ENCODE results near the gene TTC8. TPM values are rescaled to one million over a fixed set of nuclear protein-coding genes. Genes with fewer than 3 reads are reported as not detected.

The TTC8 gene
- total RNA-seq, 1 experiment from 2014 or later, result 9.2 TPM

- Histone ChIP-seq H2AFZ (ENCODE audit: low read length) (no peak overlapping the region), H2BK20ac (ENCODE audit: low read depth, low read length, poor library complexity, severe bottlenecking) (no peak overlapping the region), H3K4me1 (ENCODE audit: insufficient read depth, low read length) (no peaks in the 10 kb centered on the region), H3K56ac (ENCODE audit: insufficient read length, low read depth, low read length) (no peak overlapping the region), H2BK120ac (ENCODE audit: low read depth, low read length, poor library complexity, severe bottlenecking) (no peak overlapping the region), H2BK15ac (ENCODE audit: low read depth, low read length) (no peak overlapping the region), H2BK5ac (ENCODE audit: insufficient read length, low read length) (no peak overlapping the region), H3K23ac (ENCODE audit: insufficient read length, low read depth, low read length) (no peak overlapping the region), H3K14ac (ENCODE audit: insufficient read depth, low read length) (no peak overlapping the region), H3K27ac (ENCODE audit: insufficient read length, low read depth, low read length) (no peak overlapping the region), H3K79me1 (ENCODE audit: insufficient read depth, low read depth, low read length, poor library complexity, severe bottlenecking) (no peaks in the 10 kb centered on the region), H2AK5ac (ENCODE audit: insufficient read length, low read length) (no peak overlapping the region), H3T11ph (ENCODE audit: low read length) (no peak overlapping the region), H3K79me2 (ENCODE audit: insufficient read depth, low read length) (no peaks in the 10 kb centered on the region), H4K20me1 (ENCODE audit: control insufficient read depth, insufficient read depth, insufficient read length) (peaks cover 2% of the 10 kb centered on the region), H3K9ac (ENCODE audit: extremely low read depth, insufficient read length, low read length) (no peak overlapping the region), H3K9me3 (ENCODE audit: control insufficient read depth, low read depth, low read length) (no peaks in the 10 kb centered on the region), H3K23me2 (ENCODE audit: insufficient read length, low read depth, low read length, poor library complexity, severe bottlenecking) (no peaks in the 10 kb centered on the region), H4K8ac (replicated peaks; ENCODE audit: insufficient read length, low read depth, low read length) (no peak overlapping the region), H2BK12ac (ENCODE audit: insufficient read length, low read depth, low read length) (no peak overlapping the region), H4K5ac (ENCODE audit: insufficient read length, low read depth, low read length) (no peak overlapping the region), H3K4me2 (ENCODE audit: insufficient read depth, insufficient read length, low read length) (no peak overlapping the region), H3K4ac (ENCODE audit: low read depth, low read length) (no peak overlapping the region), H3K27me3 (ENCODE audit: insufficient read depth, low read length) (no peaks in the 10 kb centered on the region), H4K91ac (ENCODE audit: insufficient read length, low read depth, low read length) (no peak overlapping the region), H3K18ac (ENCODE audit: insufficient read length, low read depth, low read length) (no peak overlapping the region)
- TF ChIP-seq CTCF (conservative IDR thresholded peaks at IDR 0.05), result peak; percentile 61
- DNase-seq, result no peak
- Mint-ChIP-seq H3K4me1 (peaks cover 0 to 4% of the 10 kb centered on the region in 2 experiments; a peak in 1 of 4 replicates), H3K9me3 (no peaks in the 10 kb centered on the region), H3K27me3 (ENCODE audit: low read depth) (no peaks in the 10 kb centered on the region), H3K4me3 (no peak overlapping the region), H3K36me3 (ENCODE audit: insufficient read depth in 1 of 3, low read depth in 3 of 3) (peaks cover 0 to 10% (median 0%) of the 10 kb centered on the region in 3 experiments; a peak in 3 of 7 replicates), H3K27ac (no peak overlapping the region)
Observed at GRCh38 chr14:88868558-88869159, 44.2 kb downstream of the TTC8 start.

Data from H9 (cell line).